WERI-Rb-1 (cell line): Measurements from ENCODE around the gene MS4A15.

Experiments used
- DNase-seq: peaks from one replicate; pipeline ENCODE4 v3.0.0-alpha.2; 2020
- H3K27ac ChIP-seq: fragments of 250-450 bp; sonication (Bioruptor Pico); 2 replicates; pipeline ENCODE4 v1.5.1; 2020; ENCODE audit warnings: mild to moderate bottlenecking, moderate library complexity
- H3K27me3 ChIP-seq: fragments of 250-450 bp; sonication (Bioruptor Pico); 2 replicates; pipeline ENCODE4 v1.5.1; 2021; ENCODE audit warnings: mild to moderate bottlenecking, low read depth, moderate library complexity; ENCODE audit not compliant: insufficient read depth, severe bottlenecking
- H3K36me3 ChIP-seq: fragments of 250-450 bp; sonication (Bioruptor Pico); 2 replicates; pipeline ENCODE4 v1.5.1; 2020; ENCODE audit warnings: mild to moderate bottlenecking, moderate library complexity
- H3K4me3 ChIP-seq: 2 replicates; pipeline ENCODE4 v1.5.1; 2011; ENCODE audit warnings: low read depth, mild to moderate bottlenecking, control low read depth, low read length
- H3K9me3 ChIP-seq: fragments of 250-450 bp; sonication (Bioruptor Pico); 2 replicates; pipeline ENCODE4 v1.5.1; 2021; ENCODE audit warnings: mild to moderate bottlenecking, moderate library complexity; ENCODE audit not compliant: severe bottlenecking
- CTCF ChIP-seq: IDR thresholded peaks from 2 replicates; pipeline ENCODE4 v1.5.1; 2011; ENCODE audit warnings: low read depth, mild to moderate bottlenecking, control low read depth, inconsistent platforms, low read length

Gene MS4A15

GRCh38 chr11:60769811-60770210 lies 13.1 kb downstream of the MS4A15 start:
- TF ChIP-seq CTCF, result no peak
- Histone ChIP-seq H3K27ac (no peak overlapping the region), H3K9me3 (no peaks in the 10 kb centered on the region), H3K4me3 (no peak overlapping the region), H3K27me3 (no peaks in the 10 kb centered on the region), H3K36me3 (no peaks in the 10 kb centered on the region)
- no peak for DNase-seq

DNA sequence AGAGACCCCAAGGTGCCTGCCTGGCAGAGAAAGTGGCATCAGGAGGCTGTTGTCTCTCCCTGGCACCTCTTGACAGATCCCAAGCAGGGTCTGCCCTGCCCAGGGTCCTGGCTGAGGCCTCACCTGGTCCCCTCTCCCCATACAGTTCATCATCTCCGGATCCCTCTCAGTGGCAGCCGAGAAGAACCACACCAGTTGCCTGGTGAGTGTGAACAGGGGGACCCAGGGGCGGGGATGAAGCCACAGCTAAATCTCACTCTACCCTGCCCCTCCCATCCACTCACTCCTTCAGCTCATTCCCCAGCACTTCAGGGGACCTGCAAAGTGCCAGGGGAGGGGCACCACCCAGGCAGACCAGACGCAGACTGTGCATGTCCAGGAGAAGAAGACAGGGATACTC lies 14.5 kb downstream of the MS4A15 start:
- no peaks in the 10 kb centered on the region for H3K9me3 ChIP-seq
- no peak for TF ChIP-seq CTCF
- H3K36me3 ChIP-seq, result no peaks in the 10 kb centered on the region
- H3K4me3 ChIP-seq, result no peak overlapping the region
- H3K27ac ChIP-seq, result no peak overlapping the region
- DNase-seq, result no peak
- no peaks in the 10 kb centered on the region for H3K27me3 ChIP-seq

GRCh38 chr11:60771879-60772525 lies 15.3 kb downstream of the MS4A15 start:
- TF ChIP-seq CTCF, result no peak
- DNase-seq, result no peak
- no peaks in the 10 kb centered on the region for H3K9me3 ChIP-seq
- no peaks in the 10 kb centered on the region for H3K27me3 ChIP-seq
- no peak overlapping the region for H3K4me3 ChIP-seq
- no peaks in the 10 kb centered on the region for H3K36me3 ChIP-seq
- no peak overlapping the region for H3K27ac ChIP-seq

DNA sequence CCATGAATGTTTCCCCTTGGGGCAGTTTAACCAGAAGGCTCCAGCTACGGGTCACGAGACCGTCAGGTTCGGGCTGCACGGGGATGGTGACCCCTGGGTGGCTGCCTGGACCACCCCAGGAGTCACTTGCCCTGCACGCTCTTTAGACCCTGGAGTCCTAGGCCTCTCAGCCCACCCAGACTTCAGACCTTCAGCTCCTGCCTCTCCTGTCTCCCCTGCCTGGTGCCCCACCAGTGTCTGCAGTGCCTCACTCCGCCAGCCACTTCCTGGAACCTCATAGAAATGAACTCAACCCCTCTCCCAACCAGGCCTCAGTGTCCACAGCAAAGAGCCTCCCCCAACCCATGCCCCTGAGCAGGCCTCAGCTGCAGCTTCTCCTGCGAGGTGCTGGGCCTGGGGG lies 16.0 kb downstream of the MS4A15 start:
- H3K27ac ChIP-seq, result no peak overlapping the region
- H3K27me3 ChIP-seq, result no peaks in the 10 kb centered on the region
- no peak for DNase-seq
- no peak for TF ChIP-seq CTCF
- H3K9me3 ChIP-seq, result no peaks in the 10 kb centered on the region
- H3K4me3 ChIP-seq, result no peak overlapping the region
- no peaks in the 10 kb centered on the region for H3K36me3 ChIP-seq

- TF ChIP-seq CTCF, result no peak
- H3K9me3 ChIP-seq, result no peaks in the 10 kb centered on the region
- no peaks in the 10 kb centered on the region for H3K36me3 ChIP-seq
- H3K27me3 ChIP-seq, result no peaks in the 10 kb centered on the region
- no peak overlapping the region for H3K27ac ChIP-seq
- no peak overlapping the region for H3K4me3 ChIP-seq
- DNase-seq, result no peak
Measured at GRCh38 chr11:60774726-60775125, 18.1 kb downstream of the MS4A15 start.

- TF ChIP-seq CTCF, result peak; percentile 91
- no peaks in the 10 kb centered on the region for H3K36me3 ChIP-seq
- no peak overlapping the region for H3K27ac ChIP-seq
- H3K27me3 ChIP-seq, result no peaks in the 10 kb centered on the region
- no peaks in the 10 kb centered on the region for H3K9me3 ChIP-seq
- DNase-seq, result peak; percentile 87
- H3K4me3 ChIP-seq, result no peak overlapping the region
Measured at GRCh38 chr11:60775420-60775961, 18.8 kb downstream of the MS4A15 start.
